Parathyroid adenoma (tissue), 2 donors: ENCODE measurements around the gene LAX1.

ENCODE experiments used
- H2AFZ ChIP-seq: fragments of 300-600 bp; sonication (generic); one replicate; pipeline ENCODE4 v1.7.0; 2017; ENCODE audit warnings: antibody characterized with exemption, mild to moderate bottlenecking
- H3K27ac ChIP-seq: fragments of 300-600 bp; sonication (generic); one replicate; pipeline ENCODE4 v1.7.0; 2017
- H3K27me3 ChIP-seq: fragments of 300-600 bp; sonication (generic); one replicate; pipeline ENCODE4 v1.7.0; 2017; ENCODE audit warnings: low read length; ENCODE audit not compliant: control insufficient read depth, insufficient read depth
- H3K36me3 ChIP-seq: fragments of 300-600 bp; sonication (generic); one replicate; pipeline ENCODE4 v1.7.0; 2017; ENCODE audit warnings: low read length; ENCODE audit not compliant: control insufficient read depth, insufficient read depth
- H3K4me1 ChIP-seq: fragments of 300-600 bp; sonication (generic); one replicate; pipeline ENCODE4 v1.7.0; 2017; ENCODE audit warnings: control low read depth
- H3K4me2 ChIP-seq: fragments of 300-600 bp; sonication (generic); one replicate; pipeline ENCODE4 v1.7.0; 2017; ENCODE audit warnings: low read length
- H3K4me3 ChIP-seq: fragments of 300-600 bp; sonication (generic); one replicate; pipeline ENCODE4 v1.7.0; 2017; ENCODE audit warnings: low read depth, low read length
- H3K79me2 ChIP-seq: fragments of 300-600 bp; sonication (generic); one replicate; pipeline ENCODE4 v1.7.0; 2017; ENCODE audit warnings: control low read depth
- H3K9ac ChIP-seq: fragments of 300-600 bp; sonication (generic); one replicate; pipeline ENCODE4 v1.7.0; 2017; ENCODE audit warnings: mild to moderate bottlenecking
- H3K9me3 ChIP-seq: fragments of 300-600 bp; sonication (generic); one replicate; pipeline ENCODE4 v1.7.0; 2017; ENCODE audit warnings: low read length; ENCODE audit not compliant: control insufficient read depth
- CTCF ChIP-seq: fragments of 300-600 bp; sonication (generic); IDR thresholded peaks from one replicate; pipeline ENCODE4 v1.7.0; 2017; ENCODE audit warnings: antibody characterized with exemption, mild to moderate bottlenecking
- donor health status: primary hyperparathyroidism.

The LAX1 gene

GRCh38 chr1:203797216-203797615 lies 32.2 kb downstream of the LAX1 start:
- Histone ChIP-seq H3K4me3 (no peak overlapping the region), H3K9me3 (no peaks in the 10 kb centered on the region), H3K9ac (no peak overlapping the region), H3K4me1 (peaks cover 13% of the 10 kb centered on the region), H3K27ac (no peak overlapping the region), H3K27me3 (no peaks in the 10 kb centered on the region), H3K4me2 (peak overlapping the region; percentile 93), H3K79me2 (peaks cover 31% of the 10 kb centered on the region), H2AFZ (no peak overlapping the region), H3K36me3 (no peaks in the 10 kb centered on the region)
- no peak for TF ChIP-seq CTCF

- no peaks in the 10 kb centered on the region for H3K27me3 ChIP-seq
- H3K4me2 ChIP-seq, result no peak overlapping the region
- no peaks in the 10 kb centered on the region for H3K36me3 ChIP-seq
- peaks cover 32% of the 10 kb centered on the region for H3K79me2 ChIP-seq
- H3K9me3 ChIP-seq, result no peaks in the 10 kb centered on the region
- TF ChIP-seq CTCF, result no peak
- no peak overlapping the region for H3K27ac ChIP-seq
- no peak overlapping the region for H2AFZ ChIP-seq
- H3K4me3 ChIP-seq, result no peak overlapping the region
- peaks cover 13% of the 10 kb centered on the region for H3K4me1 ChIP-seq
- H3K9ac ChIP-seq, result no peak overlapping the region
Observed at GRCh38 chr1:203797948-203798655, 33.1 kb downstream of the LAX1 start.

GRCh38 chr1:203799157-203799556 lies 34.2 kb downstream of the LAX1 start:
- no peaks in the 10 kb centered on the region for H3K27me3 ChIP-seq
- H3K27ac ChIP-seq, result no peak overlapping the region
- H3K4me1 ChIP-seq, result peaks cover 13% of the 10 kb centered on the region
- H3K9ac ChIP-seq, result no peak overlapping the region
- H3K79me2 ChIP-seq, result peaks cover 38% of the 10 kb centered on the region
- H3K9me3 ChIP-seq, result no peaks in the 10 kb centered on the region
- no peaks in the 10 kb centered on the region for H3K36me3 ChIP-seq
- H3K4me3 ChIP-seq, result no peak overlapping the region
- H2AFZ ChIP-seq, result no peak overlapping the region
- no peak overlapping the region for H3K4me2 ChIP-seq
- no peak for TF ChIP-seq CTCF

- Histone ChIP-seq H3K79me2 (peaks cover 38% of the 10 kb centered on the region), H3K4me3 (no peak overlapping the region), H3K27ac (no peak overlapping the region), H3K4me2 (peak overlapping the region; percentile 28), H3K27me3 (no peaks in the 10 kb centered on the region), H3K9me3 (no peaks in the 10 kb centered on the region), H3K9ac (no peak overlapping the region), H3K4me1 (peaks cover 13% of the 10 kb centered on the region), H2AFZ (no peak overlapping the region), H3K36me3 (no peaks in the 10 kb centered on the region)
- TF ChIP-seq CTCF, result no peak
Observed at GRCh38 chr1:203799971-203800370, 35.0 kb downstream of the LAX1 start.

GRCh38 chr1:203805689-203806088 lies 40.7 kb downstream of the LAX1 start:
- no peak for TF ChIP-seq CTCF
- H3K36me3 ChIP-seq, result no peaks in the 10 kb centered on the region
- H3K27me3 ChIP-seq, result no peaks in the 10 kb centered on the region
- no peak overlapping the region for H3K4me2 ChIP-seq
- no peak overlapping the region for H3K4me3 ChIP-seq
- H3K9ac ChIP-seq, result no peak overlapping the region
- H2AFZ ChIP-seq, result no peak overlapping the region
- H3K4me1 ChIP-seq, result no peaks in the 10 kb centered on the region
- H3K79me2 ChIP-seq, result peaks cover 21% of the 10 kb centered on the region
- H3K9me3 ChIP-seq, result no peaks in the 10 kb centered on the region
- no peak overlapping the region for H3K27ac ChIP-seq
